OCI-LY3 (cell line): ENCODE measurements around the gene ZNF22.

Experiments used
- CTCF ChIP-seq: fragments of 200-600, 300-600 bp; sonication (generic); IDR thresholded peaks from 2 replicates; pipeline ENCODE4 v1.5.1; 2014; ENCODE audit warnings: antibody characterized with exemption, low read length, low read depth
- EZH2phosphoT487 ChIP-seq: fragments of 200-600 bp; shearing (Covaris generic); IDR thresholded peaks from 2 replicates; pipeline ENCODE4 v1.6.1; 2018; ENCODE audit warnings: antibody characterized with exemption, mixed run types, low read depth

DNA sequence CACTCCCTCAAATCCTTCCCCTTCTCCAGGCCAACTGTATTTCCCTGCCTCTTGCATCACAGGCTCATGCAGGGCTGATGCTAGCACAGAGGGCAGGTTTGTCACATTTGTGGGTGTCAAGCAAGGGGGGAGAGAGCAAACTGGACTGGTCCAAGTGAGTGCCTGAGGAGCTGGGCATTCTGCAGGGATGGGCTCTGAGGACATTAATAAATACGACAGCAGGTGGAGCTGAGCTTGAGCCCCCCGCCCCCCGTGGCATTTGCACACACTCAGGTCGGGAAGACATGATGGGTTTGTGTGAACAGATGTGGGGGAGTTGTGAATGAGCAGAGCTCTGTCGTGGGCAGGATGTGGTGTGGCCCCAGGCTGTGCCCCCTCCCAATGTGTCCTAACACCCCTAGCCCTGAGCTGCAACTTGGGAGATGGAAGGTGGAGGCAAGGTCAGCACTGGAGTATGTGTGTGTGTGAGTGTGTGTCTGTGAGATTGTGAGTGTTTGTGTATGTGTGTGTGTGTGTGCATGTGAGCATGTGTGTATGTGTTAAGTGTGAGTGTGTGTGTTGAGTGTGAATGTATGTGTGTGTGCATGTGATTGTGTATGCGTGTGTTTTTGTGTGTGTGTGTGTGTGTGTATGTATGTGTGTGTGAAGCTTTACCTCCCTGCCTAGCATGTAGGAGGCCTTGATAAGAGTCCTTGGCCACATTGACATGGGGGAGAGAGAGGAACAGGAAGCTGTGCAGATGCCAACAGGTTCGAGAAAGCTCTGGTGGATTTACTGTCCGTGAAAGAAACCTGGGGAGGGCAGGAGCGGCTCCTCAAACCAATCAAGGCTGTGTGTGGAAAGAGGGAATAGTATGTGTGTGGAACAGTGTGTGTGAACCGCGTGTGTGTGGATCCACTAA, 32.0 kb upstream of the ZNF22 start:
- no peak for TF ChIP-seq CTCF
- TF ChIP-seq EZH2phosphoT487, result no peak
